ENCODE results near the gene DLG2. TPM values are rescaled to one million over a fixed set of nuclear protein-coding genes. Genes with fewer than 3 reads are reported as not detected.

Gene DLG2
- total and polyA plus RNA-seq, 2 donors (not counting 3 experiments of a cell fraction or from before 2014, with no cell fraction given): 0.15 to 1.1 TPM

- Histone ChIP-seq H3K79me2 (ENCODE audit: control insufficient read depth, insufficient read depth, low read length) (no peaks in the 10 kb centered on the region), H3K9me1 (replicated peaks; ENCODE audit: control insufficient read depth, extremely low read depth, insufficient read depth, low read length) (no peaks in the 10 kb centered on the region), H2AFZ (ENCODE audit: low read depth, low read length) (no peak overlapping the region), H3K27me3 (ENCODE audit: control insufficient read depth in 2 of 2, insufficient read depth in 2 of 2, low read length in 2 of 2) (no peaks in the 10 kb centered on the region), H3K36me3 (ENCODE audit: control insufficient read depth in 2 of 2, extremely low read depth in 1 of 2, insufficient read depth in 2 of 2, low read length in 2 of 2) (no peaks in the 10 kb centered on the region), H3K4me3 (replicated peaks in 1 of 3; ENCODE audit: insufficient read depth in 1 of 3, low read depth in 1 of 3, low read length in 3 of 3) (no peak overlapping the region), H3K4me2 (ENCODE audit: insufficient read depth, low read length) (no peak overlapping the region), H4K20me1 (replicated peaks; ENCODE audit: control insufficient read depth, extremely low read depth, insufficient read depth, low read length) (no peaks in the 10 kb centered on the region), H3K4me1 (ENCODE audit: control insufficient read depth, extremely low read depth, insufficient read depth, low read length) (no peaks in the 10 kb centered on the region), H3K27ac (ENCODE audit: insufficient read depth, low read depth, low read length) (no peak overlapping the region), H3K9me3 (replicated peaks; ENCODE audit: control insufficient read depth, insufficient read depth, low read length) (no peaks in the 10 kb centered on the region), H3K9ac (replicated peaks; ENCODE audit: extremely low read depth, insufficient read depth, low read length) (no peak overlapping the region)
- DNase-seq (ENCODE audit: low read depth, low spot score) (no peak), FAIRE-seq (no peak)
- dilution Hi-C loops (cut with MboI; ENCODE audit: extremely low pct_ligation_motif_present, low sequenced_read_pairs): no loop called here
- TF ChIP-seq EZH2 (IDR thresholded peaks at IDR 0.05; ENCODE audit: borderline replicate concordance, low read depth, low read length, severe bottlenecking): no peak
- TF ChIP-seq MYC (IDR thresholded peaks at IDR 0.05; ENCODE audit: low read depth, low read length): no peak
- TF ChIP-seq, protein P1, sequence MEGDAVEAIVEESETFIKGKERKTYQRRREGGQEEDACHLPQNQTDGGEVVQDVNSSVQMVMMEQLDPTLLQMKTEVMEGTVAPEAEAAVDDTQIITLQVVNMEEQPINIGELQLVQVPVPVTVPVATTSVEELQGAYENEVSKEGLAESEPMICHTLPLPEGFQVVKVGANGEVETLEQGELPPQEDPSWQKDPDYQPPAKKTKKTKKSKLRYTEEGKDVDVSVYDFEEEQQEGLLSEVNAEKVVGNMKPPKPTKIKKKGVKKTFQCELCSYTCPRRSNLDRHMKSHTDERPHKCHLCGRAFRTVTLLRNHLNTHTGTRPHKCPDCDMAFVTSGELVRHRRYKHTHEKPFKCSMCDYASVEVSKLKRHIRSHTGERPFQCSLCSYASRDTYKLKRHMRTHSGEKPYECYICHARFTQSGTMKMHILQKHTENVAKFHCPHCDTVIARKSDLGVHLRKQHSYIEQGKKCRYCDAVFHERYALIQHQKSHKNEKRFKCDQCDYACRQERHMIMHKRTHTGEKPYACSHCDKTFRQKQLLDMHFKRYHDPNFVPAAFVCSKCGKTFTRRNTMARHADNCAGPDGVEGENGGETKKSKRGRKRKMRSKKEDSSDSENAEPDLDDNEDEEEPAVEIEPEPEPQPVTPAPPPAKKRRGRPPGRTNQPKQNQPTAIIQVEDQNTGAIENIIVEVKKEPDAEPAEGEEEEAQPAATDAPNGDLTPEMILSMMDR (IDR thresholded peaks at IDR 0.05; ENCODE audit: extremely low read depth in 1 of 2, insufficient read depth in 1 of 2, low read depth in 1 of 2, low read length in 2 of 2): no peak
- no peak for TF ChIP-seq POLR2AphosphoS5 (IDR thresholded peaks at IDR 0.05; ENCODE audit: insufficient read depth, low read depth, low read length)
- no peak for TF ChIP-seq MAX (IDR thresholded peaks at IDR 0.05; ENCODE audit: insufficient read depth, insufficient read length)
- no peak for TF ChIP-seq GATA2 (IDR thresholded peaks at IDR 0.05; ENCODE audit: insufficient read depth, insufficient read length, low read depth, low read length)
- no peak for TF ChIP-seq POLR2A (IDR thresholded peaks at IDR 0.05; ENCODE audit: low read depth, low read length)
- TF ChIP-seq FOS (IDR thresholded peaks at IDR 0.05; ENCODE audit: borderline replicate concordance, insufficient read depth, low read length): no peak
- intact Hi-C loops (cut with micrococcal nuclease): no loop called here
- no TSS peak for BruUV-seq (replicated peaks)
- POLR2A ChIA-PET: no interaction called here
- CTCF ChIA-PET: no interaction called here
Observed at GRCh38 chr11:83483808-83484207, 2143.3 kb downstream of the DLG2 start.
